ENCODE results near the gene CEP70. TPM values are rescaled to one million over a fixed set of nuclear protein-coding genes. Genes with fewer than 3 reads are reported as not detected.

Gene CEP70
- total RNA-seq, 1 experiment from 2014 or later, result 32.6 TPM

DNA sequence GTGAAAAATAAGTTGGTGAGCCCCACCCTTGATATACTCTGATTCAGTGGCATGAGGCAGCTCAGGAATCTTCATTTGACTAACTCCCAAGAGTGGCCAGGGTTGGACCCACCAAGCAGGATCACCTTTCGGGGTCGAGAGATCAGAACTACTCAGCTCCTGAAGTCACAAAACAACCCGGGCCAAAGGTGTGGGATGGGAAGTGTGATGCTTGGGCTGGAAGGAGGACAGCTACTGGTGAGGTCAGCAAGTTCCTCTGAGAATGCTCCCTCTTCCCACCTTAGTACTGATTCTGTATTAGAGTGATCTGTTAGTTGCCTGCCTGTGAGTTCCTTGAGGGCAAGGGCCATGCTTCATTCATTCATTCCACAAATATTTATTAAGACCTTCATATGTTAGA, 144.6 kb downstream of the CEP70 start:
- DNase-seq, result no peak

More for the DNA sequence above, 144.6 kb downstream of the CEP70 start:
- no peak overlapping the region for H3K56ac ChIP-seq (ENCODE audit: insufficient read length, low read depth, low read length)
- H4K8ac ChIP-seq (replicated peaks; ENCODE audit: insufficient read length, low read depth, low read length), result no peak overlapping the region
- no peaks in the 10 kb centered on the region for H3K4me1 ChIP-seq (ENCODE audit: insufficient read depth, low read length)
- no peaks in the 10 kb centered on the region for H4K20me1 ChIP-seq (ENCODE audit: control insufficient read depth, insufficient read depth, insufficient read length)
- no peaks in the 10 kb centered on the region; a peak in 1 of 7 replicates for H3K36me3 Mint-ChIP-seq (ENCODE audit: insufficient read depth in 1 of 3, low read depth in 3 of 3)
- H4K91ac ChIP-seq (ENCODE audit: insufficient read length, low read depth, low read length), result no peak overlapping the region
- no peak overlapping the region for H3K4ac ChIP-seq (ENCODE audit: low read depth, low read length)
- no peaks in the 10 kb centered on the region for H3K79me2 ChIP-seq (ENCODE audit: insufficient read depth, low read length)
- H3K4me1 Mint-ChIP-seq, result peaks cover 13 to 17% of the 10 kb centered on the region in 2 experiments
- no peak overlapping the region for H2BK5ac ChIP-seq (ENCODE audit: insufficient read length, low read length)
- H4K5ac ChIP-seq (ENCODE audit: insufficient read length, low read depth, low read length), result no peak overlapping the region
- TF ChIP-seq, protein P1, sequence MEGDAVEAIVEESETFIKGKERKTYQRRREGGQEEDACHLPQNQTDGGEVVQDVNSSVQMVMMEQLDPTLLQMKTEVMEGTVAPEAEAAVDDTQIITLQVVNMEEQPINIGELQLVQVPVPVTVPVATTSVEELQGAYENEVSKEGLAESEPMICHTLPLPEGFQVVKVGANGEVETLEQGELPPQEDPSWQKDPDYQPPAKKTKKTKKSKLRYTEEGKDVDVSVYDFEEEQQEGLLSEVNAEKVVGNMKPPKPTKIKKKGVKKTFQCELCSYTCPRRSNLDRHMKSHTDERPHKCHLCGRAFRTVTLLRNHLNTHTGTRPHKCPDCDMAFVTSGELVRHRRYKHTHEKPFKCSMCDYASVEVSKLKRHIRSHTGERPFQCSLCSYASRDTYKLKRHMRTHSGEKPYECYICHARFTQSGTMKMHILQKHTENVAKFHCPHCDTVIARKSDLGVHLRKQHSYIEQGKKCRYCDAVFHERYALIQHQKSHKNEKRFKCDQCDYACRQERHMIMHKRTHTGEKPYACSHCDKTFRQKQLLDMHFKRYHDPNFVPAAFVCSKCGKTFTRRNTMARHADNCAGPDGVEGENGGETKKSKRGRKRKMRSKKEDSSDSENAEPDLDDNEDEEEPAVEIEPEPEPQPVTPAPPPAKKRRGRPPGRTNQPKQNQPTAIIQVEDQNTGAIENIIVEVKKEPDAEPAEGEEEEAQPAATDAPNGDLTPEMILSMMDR (conservative IDR thresholded peaks at IDR 0.05), result no peak
- no peak overlapping the region for H2BK15ac ChIP-seq (ENCODE audit: low read depth, low read length)
- H3K23ac ChIP-seq (ENCODE audit: insufficient read length, low read depth, low read length), result no peak overlapping the region
- no peak overlapping the region for H3K14ac ChIP-seq (ENCODE audit: insufficient read depth, low read length)
- H2BK12ac ChIP-seq (ENCODE audit: insufficient read length, low read depth, low read length), result no peak overlapping the region
- no CpG with 5 or more reads among the region's 3 CpGs for WGBS (ENCODE audit: extremely low coverage, insufficient read length, low lambda C conversion rate)
- no peaks in the 10 kb centered on the region for H3K23me2 ChIP-seq (ENCODE audit: insufficient read length, low read depth, low read length, poor library complexity, severe bottlenecking)
- H3K27me3 ChIP-seq (ENCODE audit: insufficient read depth, low read length), result no peaks in the 10 kb centered on the region
- no peaks in the 10 kb centered on the region for H3K27me3 Mint-ChIP-seq (ENCODE audit: low read depth)
- no peaks in the 10 kb centered on the region for H3K9me3 Mint-ChIP-seq
- no peak overlapping the region for H3K4me3 Mint-ChIP-seq
- no peak overlapping the region for H2AK5ac ChIP-seq (ENCODE audit: insufficient read length, low read length)
- no peak overlapping the region for H3K18ac ChIP-seq (ENCODE audit: insufficient read length, low read depth, low read length)
- no peak overlapping the region for H3T11ph ChIP-seq (ENCODE audit: low read length)
- no peak overlapping the region for H3K27ac ChIP-seq (ENCODE audit: insufficient read length, low read depth, low read length)
- H3K9ac ChIP-seq (ENCODE audit: extremely low read depth, insufficient read length, low read length), result no peak overlapping the region
- no peak overlapping the region for H3K4me2 ChIP-seq (ENCODE audit: insufficient read depth, insufficient read length, low read length)
- H2AFZ ChIP-seq (ENCODE audit: low read length), result no peak overlapping the region
- H3K9me3 ChIP-seq (ENCODE audit: control insufficient read depth, low read depth, low read length), result no peaks in the 10 kb centered on the region
- H2BK20ac ChIP-seq (ENCODE audit: low read depth, low read length, poor library complexity, severe bottlenecking), result no peak overlapping the region
- no peaks in the 10 kb centered on the region for H3K79me1 ChIP-seq (ENCODE audit: insufficient read depth, low read depth, low read length, poor library complexity, severe bottlenecking)
- H2BK120ac ChIP-seq (ENCODE audit: low read depth, low read length, poor library complexity, severe bottlenecking), result no peak overlapping the region
- H3K27ac Mint-ChIP-seq, result no peak overlapping the region

Data from H9 (cell line).